ENCODE results near the gene LINS1.
"Not testable (repeated sequence)": the region's sequence is repeated elsewhere in the genome, so short reads cannot be mapped to it uniquely, and the experiment has no call there.

LINS1 gene

GRCh38 chr15:100601617-100602063 lies 344 bp downstream of the LINS1 start:
- Histone ChIP-seq H3K27ac (ENCODE audit: low read depth, low read length) (peak overlapping the region; percentile 35; the same call in 1 of the 2 replicates), H2AFZ (ENCODE audit: low read length, unreplicated experiment) (peak overlapping the region; percentile 98), H3K4me3 (ENCODE audit: low read depth, low read length) (peak overlapping the region; percentile 98), H3K4me1 (ENCODE audit: control insufficient read depth, insufficient read depth, low read length, unreplicated experiment) (peaks cover 21% of the 10 kb centered on the region), H3K27me3 (ENCODE audit: insufficient read depth, low read length) (no peaks in the 10 kb centered on the region), H3K79me2 (ENCODE audit: control insufficient read depth, insufficient read depth, low read length, unreplicated experiment) (peaks cover 87% of the 10 kb centered on the region), H3K36me3 (ENCODE audit: insufficient read depth, low read length) (no peaks in the 10 kb centered on the region; the same call in 1 of the 2 replicates)

GRCh38 chr15:100601163-100601562 lies 821 bp downstream of the LINS1 start:
- Histone ChIP-seq H3K27me3 (ENCODE audit: insufficient read depth, low read length) (no peaks in the 10 kb centered on the region), H3K4me3 (ENCODE audit: low read depth, low read length) (peak overlapping the region; percentile 98), H3K36me3 (ENCODE audit: insufficient read depth, low read length) (no peaks in the 10 kb centered on the region; the same call in 1 of the 2 replicates), H3K4me1 (ENCODE audit: control insufficient read depth, insufficient read depth, low read length, unreplicated experiment) (peaks cover 21% of the 10 kb centered on the region), H3K27ac (ENCODE audit: low read depth, low read length) (peak overlapping the region; percentile 35; the same call in 1 of the 2 replicates), H2AFZ (ENCODE audit: low read length, unreplicated experiment) (peak overlapping the region; percentile 98), H3K79me2 (ENCODE audit: control insufficient read depth, insufficient read depth, low read length, unreplicated experiment) (peaks cover 87% of the 10 kb centered on the region)

GRCh38 chr15:100598655-100599054 lies 3.3 kb downstream of the LINS1 start:
- H3K27ac ChIP-seq (ENCODE audit: low read depth, low read length) = no peak overlapping the region
- H3K27me3 ChIP-seq (ENCODE audit: insufficient read depth, low read length) = no peaks in the 10 kb centered on the region
- H2AFZ ChIP-seq (ENCODE audit: low read length, unreplicated experiment) = no peak overlapping the region
- H3K79me2 ChIP-seq (ENCODE audit: control insufficient read depth, insufficient read depth, low read length, unreplicated experiment) = peaks cover 80% of the 10 kb centered on the region
- no peak overlapping the region for H3K4me3 ChIP-seq (ENCODE audit: low read depth, low read length)
- peaks cover 12% of the 10 kb centered on the region for H3K4me1 ChIP-seq (ENCODE audit: control insufficient read depth, insufficient read depth, low read length, unreplicated experiment)
- peaks cover under 1% of the 10 kb centered on the region; the same call in 1 of the 2 replicates for H3K36me3 ChIP-seq (ENCODE audit: insufficient read depth, low read length)

- peaks cover 8% of the 10 kb centered on the region for H3K4me1 ChIP-seq (ENCODE audit: control insufficient read depth, insufficient read depth, low read length, unreplicated experiment)
- H3K27ac ChIP-seq (ENCODE audit: low read depth, low read length) = no peak overlapping the region
- H3K4me3 ChIP-seq (ENCODE audit: low read depth, low read length) = no peak overlapping the region
- H3K36me3 ChIP-seq (ENCODE audit: insufficient read depth, low read length) = peaks cover 5% of the 10 kb centered on the region; the same call in 1 of the 2 replicates
- peaks cover 80% of the 10 kb centered on the region for H3K79me2 ChIP-seq (ENCODE audit: control insufficient read depth, insufficient read depth, low read length, unreplicated experiment)
- H2AFZ ChIP-seq (ENCODE audit: low read length, unreplicated experiment) = no peak overlapping the region
- H3K27me3 ChIP-seq (ENCODE audit: insufficient read depth, low read length) = no peaks in the 10 kb centered on the region
Measured at GRCh38 chr15:100597862-100598261, 4.1 kb downstream of the LINS1 start.

- H2AFZ ChIP-seq (ENCODE audit: low read length, unreplicated experiment) = no peak overlapping the region
- H3K4me1 ChIP-seq (ENCODE audit: control insufficient read depth, insufficient read depth, low read length, unreplicated experiment) = peaks cover 8% of the 10 kb centered on the region
- H3K79me2 ChIP-seq (ENCODE audit: control insufficient read depth, insufficient read depth, low read length, unreplicated experiment) = peaks cover 89% of the 10 kb centered on the region
- no peak overlapping the region for H3K4me3 ChIP-seq (ENCODE audit: low read depth, low read length)
- H3K27ac ChIP-seq (ENCODE audit: low read depth, low read length) = no peak overlapping the region
- no peaks in the 10 kb centered on the region for H3K27me3 ChIP-seq (ENCODE audit: insufficient read depth, low read length)
- H3K36me3 ChIP-seq (ENCODE audit: insufficient read depth, low read length) = peaks cover 10% of the 10 kb centered on the region; the same call in 1 of the 2 replicates
Measured at GRCh38 chr15:100596792-100597191, 5.2 kb downstream of the LINS1 start.

GRCh38 chr15:100595964-100596363 lies 6.0 kb downstream of the LINS1 start:
- H3K4me3 ChIP-seq (ENCODE audit: low read depth, low read length) = no peak overlapping the region
- peaks cover 10% of the 10 kb centered on the region; the same call in 1 of the 2 replicates for H3K36me3 ChIP-seq (ENCODE audit: insufficient read depth, low read length)
- peaks cover 83% of the 10 kb centered on the region for H3K79me2 ChIP-seq (ENCODE audit: control insufficient read depth, insufficient read depth, low read length, unreplicated experiment)
- no peak overlapping the region for H3K27ac ChIP-seq (ENCODE audit: low read depth, low read length)
- H2AFZ ChIP-seq (ENCODE audit: low read length, unreplicated experiment) = no peak overlapping the region
- H3K27me3 ChIP-seq (ENCODE audit: insufficient read depth, low read length) = no peaks in the 10 kb centered on the region
- peaks cover 8% of the 10 kb centered on the region for H3K4me1 ChIP-seq (ENCODE audit: control insufficient read depth, insufficient read depth, low read length, unreplicated experiment)

GRCh38 chr15:100593431-100593830 lies 8.6 kb downstream of the LINS1 start:
- H3K27me3 ChIP-seq (ENCODE audit: insufficient read depth, low read length) = no peaks in the 10 kb centered on the region
- H3K36me3 ChIP-seq (ENCODE audit: insufficient read depth, low read length) = peaks cover 21% of the 10 kb centered on the region
- no peak overlapping the region for H3K27ac ChIP-seq (ENCODE audit: low read depth, low read length)
- H3K4me1 ChIP-seq (ENCODE audit: control insufficient read depth, insufficient read depth, low read length, unreplicated experiment) = no peaks in the 10 kb centered on the region
- no peak overlapping the region for H2AFZ ChIP-seq (ENCODE audit: low read length, unreplicated experiment)
- H3K79me2 ChIP-seq (ENCODE audit: control insufficient read depth, insufficient read depth, low read length, unreplicated experiment) = peaks cover 67% of the 10 kb centered on the region
- no peak overlapping the region for H3K4me3 ChIP-seq (ENCODE audit: low read depth, low read length)

GRCh38 chr15:100592898-100593297 lies 9.1 kb downstream of the LINS1 start:
- peaks cover 63% of the 10 kb centered on the region for H3K79me2 ChIP-seq (ENCODE audit: control insufficient read depth, insufficient read depth, low read length, unreplicated experiment)

GRCh38 chr15:100591835-100592234 lies 10.1 kb downstream of the LINS1 start:
- Histone ChIP-seq H3K79me2 (ENCODE audit: control insufficient read depth, insufficient read depth, low read length, unreplicated experiment) (peaks cover 55% of the 10 kb centered on the region), H3K27me3 (ENCODE audit: insufficient read depth, low read length) (no peaks in the 10 kb centered on the region), H3K27ac (ENCODE audit: low read depth, low read length) (no peak overlapping the region), H3K4me1 (ENCODE audit: control insufficient read depth, insufficient read depth, low read length, unreplicated experiment) (no peaks in the 10 kb centered on the region), H3K4me3 (ENCODE audit: low read depth, low read length) (no peak overlapping the region), H3K36me3 (ENCODE audit: insufficient read depth, low read length) (peaks cover 31% of the 10 kb centered on the region), H2AFZ (ENCODE audit: low read length, unreplicated experiment) (no peak overlapping the region)

More at GRCh38 chr15:100592898-100593297, 9.1 kb downstream of the LINS1 start:
- no peak overlapping the region for H2AFZ ChIP-seq (ENCODE audit: low read length, unreplicated experiment)
- no peaks in the 10 kb centered on the region for H3K27me3 ChIP-seq (ENCODE audit: insufficient read depth, low read length)
- H3K27ac ChIP-seq (ENCODE audit: low read depth, low read length) = no peak overlapping the region
- peaks cover 26% of the 10 kb centered on the region for H3K36me3 ChIP-seq (ENCODE audit: insufficient read depth, low read length)
- no peak overlapping the region for H3K4me3 ChIP-seq (ENCODE audit: low read depth, low read length)
- no peaks in the 10 kb centered on the region for H3K4me1 ChIP-seq (ENCODE audit: control insufficient read depth, insufficient read depth, low read length, unreplicated experiment)

GRCh38 chr15:100591163-100591562 lies 10.8 kb downstream of the LINS1 start:
- H3K4me3 ChIP-seq (ENCODE audit: low read depth, low read length); H3K27ac ChIP-seq (ENCODE audit: low read depth, low read length); H3K4me1 ChIP-seq (ENCODE audit: control insufficient read depth, insufficient read depth, low read length, unreplicated experiment); H3K27me3 ChIP-seq (ENCODE audit: insufficient read depth, low read length); H2AFZ ChIP-seq (ENCODE audit: low read length, unreplicated experiment): not testable (repeated sequence)
- H3K79me2 ChIP-seq (ENCODE audit: control insufficient read depth, insufficient read depth, low read length, unreplicated experiment) = peaks cover 48% of the 10 kb centered on the region
- peaks cover 33% of the 10 kb centered on the region for H3K36me3 ChIP-seq (ENCODE audit: insufficient read depth, low read length)

- Histone ChIP-seq H3K79me2 (ENCODE audit: control insufficient read depth, insufficient read depth, low read length, unreplicated experiment) (peaks cover 38% of the 10 kb centered on the region), H3K4me3 (ENCODE audit: low read depth, low read length) (no peak overlapping the region), H3K27ac (ENCODE audit: low read depth, low read length) (no peak overlapping the region), H2AFZ (ENCODE audit: low read length, unreplicated experiment) (no peak overlapping the region), H3K27me3 (ENCODE audit: insufficient read depth, low read length) (no peaks in the 10 kb centered on the region), H3K4me1 (ENCODE audit: control insufficient read depth, insufficient read depth, low read length, unreplicated experiment) (no peaks in the 10 kb centered on the region), H3K36me3 (ENCODE audit: insufficient read depth, low read length) (peaks cover 47% of the 10 kb centered on the region)
Measured at GRCh38 chr15:100588638-100589242, 13.2 kb downstream of the LINS1 start.

Data from ACC112 (cell line).